ENCODE data around the gene CHD9NB. TPM values are rescaled to one million over a fixed set of nuclear protein-coding genes. Genes with fewer than 3 reads are reported as not detected.

CHD9NB gene
- polyA plus RNA-seq, 3 donors, result not detected

GRCh38 chr16:53092284-53092683 is 39.6 kb upstream of the CHD9NB start:
- DNase-seq, result no peak
- peaks cover 28% of the 10 kb centered on the region for H3K79me2 ChIP-seq (ENCODE audit: insufficient read depth, low read length)
- 94% methylated on average over 2 of the region's 2 CpGs for WGBS (ENCODE audit: insufficient coverage)
- TF ChIP-seq CTCF (IDR thresholded peaks at IDR 0.05), result no peak
- intact Hi-C loops (cut with micrococcal nuclease), result loop anchor here in 1 of 2 donors (5.0 kb wide), 2 partner anchors 35 to 120 kb away; no protein-coding TSS in a partner anchor
- Mint-ChIP-seq H3K9me3 (no peaks in the 10 kb centered on the region), H3K36me3 (peaks cover 6 to 7% of the 10 kb centered on the region in 2 donors), H3K4me3 (no peak overlapping the region), H3K4me1 (peaks cover 61% of the 10 kb centered on the region), H3K27ac (peak overlapping the region; percentile 88 to 98 (median 94)), H3K27me3 (ENCODE audit: low read depth in 3 of 3) (peaks cover 0 to 8% (median 3%) of the 10 kb centered on the region in 3 donors)
- H2AFZ ChIP-seq (ENCODE audit: insufficient read depth, low read depth, low read length, poor library complexity, severe bottlenecking), result no peak overlapping the region
- H3K27ac ChIP-seq (ENCODE audit: low read depth in 1 of 2, low read length in 2 of 2), result peak overlapping the region; percentile 80 to 89
- H3K36me3 ChIP-seq (replicated peaks in 1 of 2; ENCODE audit: control insufficient read depth in 1 of 2, insufficient read depth in 2 of 2, low read length in 2 of 2), result no peaks in the 10 kb centered on the region
- peak overlapping the region; percentile 72 for H3K4me2 ChIP-seq (replicated peaks; ENCODE audit: extremely low read depth, low read length, poor library complexity, severe bottlenecking)
- no peak overlapping the region for H3K9ac ChIP-seq (ENCODE audit: insufficient read depth, low read length, poor library complexity, severe bottlenecking)
- H3K9me3 ChIP-seq (replicated peaks in 1 of 2; ENCODE audit: control insufficient read depth in 1 of 2, insufficient read depth in 1 of 2, low read length in 2 of 2), result no peaks in the 10 kb centered on the region
- peak overlapping the region in 1 of 3 experiments; percentile 16 for H3K4me3 ChIP-seq (replicated peaks in 1 of 3; ENCODE audit: low read depth in 2 of 3, low read length in 3 of 3)
- H3K4me1 ChIP-seq (ENCODE audit: control insufficient read depth in 1 of 2, insufficient read depth in 2 of 2, low read length in 2 of 2), result peaks cover 57 to 61% of the 10 kb centered on the region in 2 donors
- H3K27me3 ChIP-seq (ENCODE audit: control insufficient read depth in 2 of 2, insufficient read depth in 2 of 2, low read length in 2 of 2), result no peaks in the 10 kb centered on the region
- H4K20me1 ChIP-seq (ENCODE audit: insufficient read depth, low read length), result no peaks in the 10 kb centered on the region

- Histone ChIP-seq H3K9ac (ENCODE audit: insufficient read depth, low read length, poor library complexity, severe bottlenecking) (peak overlapping the region; percentile 44), H3K36me3 (replicated peaks in 1 of 2; ENCODE audit: control insufficient read depth in 1 of 2, insufficient read depth in 2 of 2, low read length in 2 of 2) (no peaks in the 10 kb centered on the region), H3K4me3 (replicated peaks in 1 of 3; ENCODE audit: low read depth in 2 of 3, low read length in 3 of 3) (peak overlapping the region; percentile 8 to 69 (median 15)), H3K27me3 (ENCODE audit: control insufficient read depth in 2 of 2, insufficient read depth in 2 of 2, low read length in 2 of 2) (no peaks in the 10 kb centered on the region), H4K20me1 (ENCODE audit: insufficient read depth, low read length) (no peaks in the 10 kb centered on the region), H3K4me2 (replicated peaks; ENCODE audit: extremely low read depth, low read length, poor library complexity, severe bottlenecking) (peak overlapping the region; percentile 72), H3K79me2 (ENCODE audit: insufficient read depth, low read length) (peaks cover 22% of the 10 kb centered on the region), H3K9me3 (replicated peaks in 1 of 2; ENCODE audit: control insufficient read depth in 1 of 2, insufficient read depth in 1 of 2, low read length in 2 of 2) (no peaks in the 10 kb centered on the region), H3K4me1 (ENCODE audit: control insufficient read depth in 1 of 2, insufficient read depth in 2 of 2, low read length in 2 of 2) (peaks cover 50 to 58% of the 10 kb centered on the region in 2 donors), H2AFZ (ENCODE audit: insufficient read depth, low read depth, low read length, poor library complexity, severe bottlenecking) (peak overlapping the region; percentile 70), H3K27ac (ENCODE audit: low read depth in 1 of 2, low read length in 2 of 2) (peak overlapping the region; percentile 80 to 89)
- no peak for TF ChIP-seq CTCF (IDR thresholded peaks at IDR 0.05)
- Mint-ChIP-seq H3K27ac (peak overlapping the region; percentile 90 to 98 (median 95)), H3K9me3 (no peaks in the 10 kb centered on the region), H3K27me3 (ENCODE audit: low read depth in 3 of 3) (peaks cover 0 to 8% (median 3%) of the 10 kb centered on the region in 3 donors), H3K4me1 (peaks cover 59% of the 10 kb centered on the region), H3K36me3 (peaks cover 6 to 7% of the 10 kb centered on the region in 2 donors), H3K4me3 (peak overlapping the region; percentile 66 to 84)
- WGBS (ENCODE audit: insufficient coverage), result 63% methylated on average over 5 of the region's 7 CpGs
- peak; percentile 86 to 94 (median 91) for DNase-seq
- intact Hi-C loops (cut with micrococcal nuclease), result loop anchor here in 1 of 2 donors (5.0 kb wide), 2 partner anchors 34 to 121 kb away; no protein-coding TSS in a partner anchor
Measured at GRCh38 chr16:53091466-53092211, 38.9 kb upstream of the CHD9NB start.
